HK-2 (cell line): ENCODE results near the gene CFAP97D2.
"Not testable (repeated sequence)": the region's sequence is repeated elsewhere in the genome, so short reads cannot be mapped to it uniquely, and the experiment has no call there.

ENCODE experiments used
- DNase-seq: peaks from one replicate; pipeline ENCODE4 v3.0.0-alpha.2; 2018; ENCODE audit not compliant: unreplicated experiment

The CFAP97D2 gene

DNA sequence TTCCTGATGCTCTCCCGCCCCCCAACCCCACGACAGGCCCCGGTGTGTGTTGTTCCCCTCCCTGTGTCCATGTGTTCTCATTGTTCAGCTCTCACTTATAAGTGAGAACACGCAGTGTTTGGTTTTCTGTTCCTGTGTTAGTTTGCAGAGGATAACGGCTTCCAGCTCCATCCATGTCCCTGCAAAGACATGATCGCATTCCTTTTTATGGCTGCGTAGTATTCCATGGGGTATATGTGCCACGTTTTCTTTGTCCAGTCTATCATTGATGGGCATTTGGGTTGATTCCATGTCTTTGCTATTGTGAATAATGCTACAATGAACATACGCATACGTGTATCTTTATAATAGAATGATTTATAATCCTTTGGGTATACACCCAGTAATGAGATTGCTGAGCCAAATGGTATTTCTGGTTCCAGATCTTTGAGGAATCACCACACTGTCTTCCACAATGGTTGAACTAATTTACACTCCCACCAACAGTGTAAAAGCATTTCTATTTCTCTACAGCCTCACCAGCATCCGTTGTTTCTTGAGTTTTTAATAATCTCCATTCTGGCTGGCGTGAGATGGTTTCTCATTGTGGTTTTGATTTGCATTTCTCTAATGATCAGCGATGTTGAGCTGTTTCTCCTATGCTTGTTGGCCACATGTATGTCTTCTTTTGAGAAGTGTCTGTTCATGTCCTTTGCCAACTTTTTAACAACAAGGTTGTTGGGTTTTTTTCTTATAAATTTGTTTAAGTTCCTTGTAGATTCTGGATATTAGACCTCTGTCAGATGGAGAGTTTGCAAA, 20.0 kb upstream of the CFAP97D2 start:
- DNase-seq = not testable (repeated sequence)

DNA sequence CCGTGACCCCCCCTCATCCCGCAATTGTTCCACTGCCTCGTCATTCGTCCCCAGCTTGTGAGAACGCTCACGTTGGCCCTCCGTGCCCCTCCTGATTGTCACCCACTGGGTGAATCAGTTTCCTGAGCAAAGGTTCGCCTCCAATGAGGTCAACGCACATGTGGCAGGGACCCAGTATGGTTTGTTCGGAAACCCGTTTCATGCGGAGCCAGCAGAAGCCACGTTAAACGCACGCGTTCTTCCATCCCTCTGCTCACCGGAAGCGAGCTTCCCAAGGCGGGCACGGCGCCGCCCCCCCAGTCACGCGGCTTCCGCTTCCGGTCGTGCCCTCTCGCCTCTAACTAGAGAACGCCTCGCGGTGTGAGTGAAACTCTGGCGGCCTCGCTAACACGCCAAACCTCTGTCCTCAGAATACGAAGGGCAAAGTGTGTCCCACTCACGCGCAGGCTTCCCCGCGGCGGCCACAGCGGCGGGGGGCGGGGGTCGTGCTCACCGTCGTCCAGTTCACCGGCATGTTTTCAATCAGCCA, 18.0 kb upstream of the CFAP97D2 start:
- no peak for DNase-seq

DNA sequence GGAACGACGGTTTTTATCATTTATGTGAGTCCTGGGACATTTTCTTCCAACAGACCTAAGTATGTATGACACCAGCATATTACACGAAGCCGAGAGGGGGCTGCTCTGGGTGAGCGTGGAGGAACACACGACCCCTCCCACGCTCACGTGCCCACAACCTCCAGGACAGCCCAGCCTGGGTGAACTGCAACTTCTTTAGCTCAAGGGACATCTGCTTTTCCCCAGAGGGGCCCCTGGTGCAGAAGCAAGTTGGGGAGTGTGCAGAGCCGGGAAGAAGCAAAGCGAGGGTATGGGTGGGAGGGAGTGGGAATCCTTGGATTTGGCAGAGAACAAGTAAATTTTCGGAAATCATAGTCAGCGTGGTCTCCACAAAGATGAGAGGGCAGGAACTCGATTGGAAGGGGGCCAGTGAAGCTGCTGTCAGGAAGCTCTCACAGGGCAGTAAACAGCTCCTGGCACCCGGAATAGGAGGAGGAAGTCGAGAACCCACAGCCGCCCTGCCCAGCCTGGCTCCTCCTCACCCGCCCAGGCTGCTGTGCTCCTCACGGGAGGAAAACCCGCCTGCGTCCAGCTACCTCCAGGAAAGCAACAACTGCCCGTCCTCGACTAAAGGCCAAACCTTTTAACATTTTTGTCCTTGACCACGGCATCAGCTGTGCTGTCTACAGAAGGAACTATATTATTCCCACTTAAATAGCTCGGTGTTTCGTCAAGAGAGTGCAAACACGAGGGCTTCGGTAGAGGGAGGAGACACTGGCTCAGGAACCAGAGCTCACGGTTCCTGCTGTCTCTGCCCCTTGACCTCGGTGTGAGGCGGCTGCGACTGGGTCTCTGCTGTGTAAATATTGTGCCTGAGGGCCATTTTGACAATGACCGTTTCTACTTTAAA, 17.2 kb upstream of the CFAP97D2 start:
- DNase-seq = no peak

DNA sequence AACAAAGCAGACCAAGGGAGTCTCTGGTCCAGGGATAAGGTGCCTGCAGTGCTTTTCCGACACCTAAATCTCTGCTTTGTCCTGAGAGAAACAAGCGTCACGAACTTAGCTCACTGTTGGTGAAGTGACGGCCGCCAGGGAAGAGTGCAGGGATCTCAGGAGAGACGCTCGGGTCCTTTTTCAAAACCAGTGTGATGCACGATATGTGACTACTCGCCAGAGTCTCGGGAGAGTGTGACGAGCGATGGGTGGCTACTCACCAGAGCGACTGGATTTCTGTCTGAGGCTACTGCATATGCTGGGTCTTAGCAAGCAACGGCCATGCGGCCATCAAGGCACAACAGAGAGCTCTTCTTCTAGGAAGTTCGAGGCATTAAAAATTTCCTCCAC, 16.5 kb upstream of the CFAP97D2 start:
- no peak for DNase-seq

DNA sequence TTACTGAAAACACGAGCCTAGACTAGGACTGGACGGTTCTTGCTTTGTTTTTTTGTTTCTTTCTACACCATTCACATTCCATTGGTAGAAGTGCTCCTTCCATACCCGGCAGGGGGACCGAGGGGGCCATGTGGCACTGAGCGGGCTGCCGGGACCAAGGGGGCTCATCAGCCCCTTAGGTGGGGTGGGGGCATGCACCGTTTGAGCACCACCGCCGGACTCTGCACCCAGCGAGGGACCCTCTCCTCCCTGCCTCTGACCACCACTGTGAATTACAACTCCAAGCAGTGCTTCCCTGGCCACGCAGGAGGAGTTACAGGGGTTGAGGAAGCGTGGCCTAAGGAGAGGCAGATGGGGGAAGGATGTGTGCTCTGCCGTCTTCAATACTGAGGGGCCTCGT, 15.0 kb upstream of the CFAP97D2 start:
- DNase-seq = no peak

GRCh38 chr13:114164681-114165429, 14.2 kb upstream of the CFAP97D2 start:
- no peak for DNase-seq

- no peak for DNase-seq
Observed at GRCh38 chr13:114166381-114167131, 12.5 kb upstream of the CFAP97D2 start.

GRCh38 chr13:114167426-114167825, 11.6 kb upstream of the CFAP97D2 start:
- no peak for DNase-seq

- DNase-seq = no peak
Observed at GRCh38 chr13:114167885-114168284, 11.2 kb upstream of the CFAP97D2 start.

DNA sequence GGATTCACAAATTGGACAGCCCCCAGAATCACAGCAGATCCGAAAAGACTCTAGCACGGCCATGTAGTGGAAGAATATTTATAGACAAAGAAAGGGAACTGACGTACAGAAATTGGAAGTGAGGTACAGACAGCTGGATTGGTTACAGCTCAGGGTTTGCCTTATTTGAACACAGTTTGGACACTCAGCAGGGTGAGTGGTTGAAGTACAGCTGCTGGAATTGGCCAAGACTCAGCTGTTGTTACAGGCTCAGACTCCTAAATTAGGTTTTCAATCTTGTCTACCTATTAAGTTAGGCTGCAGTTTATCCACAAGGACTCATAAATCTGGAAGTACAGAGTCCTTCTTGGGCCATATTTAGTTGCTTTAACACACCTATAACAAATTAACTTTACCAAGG, 5.8 kb upstream of the CFAP97D2 start:
- no peak for DNase-seq

GRCh38 chr13:114173745-114174144, 5.3 kb upstream of the CFAP97D2 start:
- DNase-seq = no peak

DNA sequence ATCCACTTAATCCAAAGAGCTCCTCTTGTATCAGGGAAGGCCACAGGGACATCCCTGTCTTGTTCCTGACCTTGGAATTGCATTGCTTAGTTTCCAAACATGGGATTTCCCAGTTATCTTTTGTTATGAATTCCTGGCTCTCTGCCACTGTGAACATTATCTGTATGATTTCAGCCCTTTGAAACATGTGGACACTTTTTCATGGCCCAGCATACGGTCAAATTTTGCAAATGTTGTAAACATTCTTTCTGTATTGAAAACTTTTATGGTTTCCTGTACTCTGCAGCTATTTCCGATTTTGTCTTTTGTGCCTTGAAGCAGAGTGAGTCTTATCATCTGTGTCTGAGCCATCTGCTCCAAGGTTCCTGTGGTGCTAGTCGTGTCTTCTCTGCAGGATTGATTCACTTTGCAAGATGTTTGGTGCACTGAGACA, 4.5 kb upstream of the CFAP97D2 start:
- DNase-seq = no peak

GRCh38 chr13:114176359-114176902, 2.6 kb upstream of the CFAP97D2 start:
- DNase-seq = not testable (repeated sequence)

- DNase-seq = no peak
Observed at GRCh38 chr13:114177245-114178010, 1.6 kb upstream of the CFAP97D2 start.

DNA sequence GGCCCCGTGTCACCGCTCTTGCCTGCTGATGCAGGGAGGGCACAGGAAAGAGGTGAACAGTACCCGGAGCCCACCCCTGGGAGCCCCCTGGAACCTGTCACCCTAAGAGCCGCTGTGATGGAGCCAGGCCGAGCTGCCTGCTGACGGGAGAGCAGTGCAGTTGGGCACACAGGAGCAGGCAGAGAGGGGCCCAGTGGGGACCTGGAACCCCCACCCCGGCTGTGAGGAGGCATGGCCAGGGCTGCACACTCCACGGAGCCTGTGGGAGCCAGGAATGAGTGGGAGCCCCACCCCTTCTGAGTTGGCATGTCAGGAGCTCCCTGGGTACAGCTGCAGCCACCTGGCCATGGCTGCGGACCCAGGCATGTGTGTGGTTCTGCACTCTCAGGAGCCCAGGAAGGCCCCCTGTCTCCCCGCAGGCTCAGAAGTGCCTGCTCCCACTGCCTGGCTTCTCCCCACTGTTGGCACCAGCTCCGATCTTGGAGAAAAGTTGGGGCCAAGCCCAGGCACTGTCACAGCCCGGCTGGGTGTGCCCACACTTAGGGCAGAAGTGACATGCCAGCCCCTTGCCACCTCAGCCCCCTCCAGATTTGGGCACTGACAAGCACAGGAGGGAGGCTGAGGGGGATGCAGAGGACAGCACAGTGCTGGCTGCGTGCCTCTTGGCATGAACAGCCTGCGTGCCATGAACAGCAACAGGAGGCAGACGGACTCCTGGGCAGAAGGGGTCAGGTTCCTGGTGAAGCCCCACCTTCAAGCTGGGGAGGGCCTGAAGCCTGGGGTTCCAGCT, 6.3 kb downstream of the CFAP97D2 start:
- DNase-seq = no peak

GRCh38 chr13:114194853-114195252, 15.8 kb downstream of the CFAP97D2 start:
- DNase-seq = no peak

- DNase-seq = no peak
Observed at GRCh38 chr13:114196629-114197028, 17.6 kb downstream of the CFAP97D2 start.

- no peak for DNase-seq
Observed at GRCh38 chr13:114198556-114198955, 19.5 kb downstream of the CFAP97D2 start.

DNA sequence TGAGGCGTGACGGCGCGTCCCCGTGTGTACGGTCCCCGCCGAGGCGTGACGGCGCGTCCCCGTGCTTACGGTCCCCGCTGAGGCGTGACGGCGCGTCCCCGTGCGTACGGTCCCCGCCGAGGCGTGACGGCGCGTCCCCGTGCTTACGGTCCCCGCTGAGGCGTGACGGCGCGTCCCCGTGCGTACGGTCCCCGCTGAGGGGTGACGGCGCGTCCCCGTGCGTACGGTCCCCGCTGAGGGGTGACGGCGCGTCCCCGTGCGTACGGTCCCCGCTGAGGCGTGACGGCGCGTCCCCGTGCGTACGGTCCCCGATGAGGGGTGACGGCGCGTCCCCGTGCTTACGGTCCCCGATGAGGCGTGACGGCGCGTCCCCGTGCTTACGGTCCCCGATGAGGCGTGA, 20.5 kb downstream of the CFAP97D2 start:
- DNase-seq = not testable (repeated sequence)
